Measurements from ENCODE around the gene MR1.
"Not testable (repeated sequence)": the region's sequence is repeated elsewhere in the genome, so short reads cannot be mapped to it uniquely, and the experiment has no call there.

Gene MR1

DNA sequence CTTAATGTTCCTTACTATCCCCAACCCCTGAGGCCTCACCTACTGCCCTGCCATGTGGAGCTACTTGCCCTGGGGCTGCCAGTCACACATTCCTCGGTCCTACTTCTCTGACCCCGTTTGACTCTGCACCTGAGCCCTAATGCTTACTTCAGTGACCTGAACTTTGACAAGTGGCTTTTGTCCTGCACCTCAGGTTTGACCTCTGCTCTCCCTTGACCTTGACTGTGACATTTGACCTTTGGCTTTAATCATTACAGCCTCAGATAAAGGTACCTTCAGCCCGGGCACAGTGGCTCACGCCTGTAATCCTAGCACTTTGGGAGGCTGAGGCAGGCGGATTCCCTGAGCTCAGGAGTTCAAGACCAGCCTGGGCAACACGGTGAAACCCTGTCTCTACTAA, 22.8 kb downstream of the MR1 start:
- no peak for DNase-seq (ENCODE audit: low read depth)
- H3K4me3 ChIP-seq (ENCODE audit: low read depth, low read length): no peak overlapping the region
- TF ChIP-seq, protein P1, sequence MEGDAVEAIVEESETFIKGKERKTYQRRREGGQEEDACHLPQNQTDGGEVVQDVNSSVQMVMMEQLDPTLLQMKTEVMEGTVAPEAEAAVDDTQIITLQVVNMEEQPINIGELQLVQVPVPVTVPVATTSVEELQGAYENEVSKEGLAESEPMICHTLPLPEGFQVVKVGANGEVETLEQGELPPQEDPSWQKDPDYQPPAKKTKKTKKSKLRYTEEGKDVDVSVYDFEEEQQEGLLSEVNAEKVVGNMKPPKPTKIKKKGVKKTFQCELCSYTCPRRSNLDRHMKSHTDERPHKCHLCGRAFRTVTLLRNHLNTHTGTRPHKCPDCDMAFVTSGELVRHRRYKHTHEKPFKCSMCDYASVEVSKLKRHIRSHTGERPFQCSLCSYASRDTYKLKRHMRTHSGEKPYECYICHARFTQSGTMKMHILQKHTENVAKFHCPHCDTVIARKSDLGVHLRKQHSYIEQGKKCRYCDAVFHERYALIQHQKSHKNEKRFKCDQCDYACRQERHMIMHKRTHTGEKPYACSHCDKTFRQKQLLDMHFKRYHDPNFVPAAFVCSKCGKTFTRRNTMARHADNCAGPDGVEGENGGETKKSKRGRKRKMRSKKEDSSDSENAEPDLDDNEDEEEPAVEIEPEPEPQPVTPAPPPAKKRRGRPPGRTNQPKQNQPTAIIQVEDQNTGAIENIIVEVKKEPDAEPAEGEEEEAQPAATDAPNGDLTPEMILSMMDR (IDR thresholded peaks at IDR 0.05; ENCODE audit: control insufficient read depth, extremely low read depth, insufficient read depth): no peak

DNA sequence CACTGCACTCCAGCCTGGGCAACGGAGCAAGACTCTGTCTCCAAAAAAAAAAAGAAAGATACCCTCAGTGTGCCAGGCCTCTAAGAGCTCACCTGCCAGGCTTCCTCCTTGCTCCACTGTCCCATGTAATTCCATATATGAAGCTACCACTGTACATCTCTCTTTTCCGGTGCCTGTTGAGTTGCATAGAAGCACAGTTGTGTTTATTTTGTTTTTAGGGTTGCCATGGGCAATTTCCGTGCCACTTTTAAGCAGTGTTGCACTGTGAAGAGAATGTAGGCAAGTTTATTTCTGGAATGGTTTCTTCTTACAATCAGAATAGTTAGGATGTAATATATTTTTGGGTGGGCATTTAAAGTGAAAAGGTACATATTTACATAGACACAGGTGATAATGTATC, 23.3 kb downstream of the MR1 start:
- H3K4me3 ChIP-seq (ENCODE audit: low read depth, low read length): no peak overlapping the region
- no peak for DNase-seq (ENCODE audit: low read depth)
- TF ChIP-seq, protein P1 (IDR thresholded peaks at IDR 0.05; ENCODE audit: control insufficient read depth, extremely low read depth, insufficient read depth): no peak

DNA sequence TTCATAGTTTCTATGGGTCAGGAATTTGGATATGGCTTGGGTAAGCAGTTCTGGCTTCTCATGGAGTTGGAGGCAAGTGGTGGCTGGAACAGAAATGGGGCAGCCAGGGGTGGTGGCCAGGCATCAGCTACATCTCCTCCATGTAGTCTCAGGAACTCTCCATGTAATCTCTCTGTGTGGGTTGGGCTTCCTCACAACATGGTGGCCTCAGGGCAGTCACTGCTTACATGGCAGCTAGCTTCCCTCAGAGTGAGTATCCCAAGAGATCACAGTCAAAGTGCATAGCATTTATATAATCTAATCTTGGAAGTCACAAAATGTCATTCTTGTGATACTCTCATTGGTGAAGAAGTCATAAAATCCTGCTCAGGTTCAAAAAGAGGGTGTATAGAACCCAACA, 25.7 kb downstream of the MR1 start:
- no peak for DNase-seq (ENCODE audit: low read depth)
- H3K4me3 ChIP-seq (ENCODE audit: low read depth, low read length): no peak overlapping the region
- TF ChIP-seq, protein P1 (IDR thresholded peaks at IDR 0.05; ENCODE audit: control insufficient read depth, extremely low read depth, insufficient read depth): no peak

DNA sequence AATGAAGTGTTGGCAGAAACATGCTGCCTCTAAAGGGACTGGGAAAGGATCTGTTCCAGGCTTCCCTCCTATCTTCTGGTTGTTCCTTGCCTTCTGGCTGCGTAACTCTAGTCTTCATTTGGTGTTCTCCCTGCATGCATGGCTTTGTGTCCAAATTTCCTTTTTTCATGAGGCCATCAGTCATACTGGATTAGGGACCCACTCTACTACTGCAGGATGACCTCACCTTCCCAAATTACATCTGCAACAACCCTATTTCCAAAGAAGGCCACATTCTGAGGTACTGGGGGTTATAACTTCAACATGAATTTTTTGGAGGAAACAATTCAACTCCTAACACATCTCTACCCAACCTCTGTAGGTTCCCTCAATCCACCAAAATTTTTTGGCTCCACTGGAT, 26.3 kb downstream of the MR1 start:
- H3K4me3 ChIP-seq (ENCODE audit: low read depth, low read length): no peak overlapping the region
- no peak for DNase-seq (ENCODE audit: low read depth)
- TF ChIP-seq, protein P1 (IDR thresholded peaks at IDR 0.05; ENCODE audit: control insufficient read depth, extremely low read depth, insufficient read depth): no peak

DNA sequence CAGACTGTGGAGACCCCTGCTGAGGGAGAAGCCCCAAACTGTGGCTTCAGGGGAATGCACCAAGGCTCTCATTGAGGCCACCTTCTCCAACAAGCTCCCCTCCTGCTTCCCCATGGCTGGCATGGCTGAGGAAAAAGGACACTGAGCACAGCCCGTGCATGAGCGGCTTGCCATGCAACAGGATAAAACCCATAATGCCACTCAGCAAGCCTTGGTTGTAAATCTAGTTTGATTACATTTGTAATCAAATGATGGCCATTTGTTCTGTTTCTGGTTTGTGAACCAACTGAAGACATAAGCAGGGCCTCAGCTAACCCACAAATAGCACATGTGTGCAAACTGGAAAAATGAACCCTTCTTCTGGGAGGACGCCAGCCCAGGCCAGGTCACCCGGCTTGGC, 27.2 kb downstream of the MR1 start:
- H3K4me3 ChIP-seq (ENCODE audit: low read depth, low read length); DNase-seq (ENCODE audit: low read depth): not testable (repeated sequence)

DNA sequence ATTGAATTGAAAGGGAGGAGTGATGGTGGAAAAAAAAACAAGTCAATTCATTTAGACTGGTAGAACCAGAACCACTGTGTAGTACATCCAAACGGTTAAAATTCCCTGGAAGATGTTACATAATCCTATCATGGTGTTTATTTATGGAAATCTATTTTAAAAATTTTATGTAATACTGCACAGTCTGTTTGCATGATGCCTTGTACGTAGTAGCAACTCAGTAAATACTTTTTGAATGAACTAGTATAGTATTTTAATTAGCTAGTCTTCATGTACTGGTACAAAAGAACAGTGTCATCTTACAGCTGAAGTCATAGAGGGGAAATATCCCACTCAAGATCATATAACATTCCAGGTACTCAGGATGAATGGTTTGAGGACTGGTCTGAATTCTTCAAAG, 27.7 kb downstream of the MR1 start:
- H3K4me3 ChIP-seq (ENCODE audit: low read depth, low read length): no peak overlapping the region
- no peak for DNase-seq (ENCODE audit: low read depth)
- TF ChIP-seq, protein P1 (IDR thresholded peaks at IDR 0.05; ENCODE audit: control insufficient read depth, extremely low read depth, insufficient read depth): no peak

DNA sequence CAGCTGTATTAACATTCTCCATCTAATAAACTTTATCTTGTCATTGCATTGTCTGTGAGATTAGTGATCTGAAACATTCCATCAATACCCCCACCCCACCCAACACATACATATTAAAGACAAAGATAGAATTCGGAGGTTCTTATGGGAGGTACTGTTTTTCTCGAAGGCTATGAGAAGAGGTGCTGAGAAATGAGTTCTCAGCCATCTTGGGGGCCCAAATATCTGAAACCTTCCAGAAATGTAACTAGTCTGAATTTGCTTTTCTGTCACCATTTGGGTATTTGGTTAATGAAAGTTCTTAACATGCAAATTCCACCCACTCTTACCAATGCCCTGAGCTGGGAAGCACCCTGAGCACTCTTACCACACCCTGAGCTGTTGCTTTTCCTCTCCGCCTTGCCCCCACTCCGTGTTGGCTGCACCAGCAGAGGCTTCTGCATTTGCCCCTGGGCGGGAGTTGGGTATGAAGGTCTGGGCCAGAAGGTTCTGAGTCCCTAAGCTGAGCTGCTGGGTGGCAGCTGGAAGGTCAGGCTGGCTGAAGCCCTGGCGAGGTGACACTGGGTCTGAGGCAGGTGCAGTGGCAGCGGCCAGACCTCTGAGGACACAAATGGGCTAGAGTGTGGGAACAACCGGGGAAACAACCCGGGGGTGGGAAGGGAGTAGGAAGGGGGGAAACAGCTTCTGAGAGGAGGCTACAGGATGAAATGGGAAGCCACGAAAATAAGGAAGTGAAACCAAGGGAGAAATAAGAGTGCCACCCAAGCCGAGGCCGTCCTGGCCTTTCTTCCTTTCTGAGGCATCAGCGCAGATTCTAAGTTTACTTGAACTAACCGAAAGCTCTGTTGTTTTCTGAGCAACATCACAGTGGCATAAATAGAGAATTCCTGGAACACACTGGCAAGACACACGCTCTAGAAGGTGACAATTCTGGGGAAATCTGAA, 28.4 kb downstream of the MR1 start:
- TF ChIP-seq, protein P1 (IDR thresholded peaks at IDR 0.05; ENCODE audit: control insufficient read depth, extremely low read depth, insufficient read depth): no peak

More for the DNA sequence above, 28.4 kb downstream of the MR1 start:
- no peak overlapping the region for H3K4me3 ChIP-seq (ENCODE audit: low read depth, low read length)
- DNase-seq (ENCODE audit: low read depth): no peak

Measured in LNCaP clone FGC (cell line).